ENCODE measurements around the gene PRAMEF15.
"Not testable (repeated sequence)": the region's sequence is repeated elsewhere in the genome, so short reads cannot be mapped to it uniquely, and the experiment has no call there.

GRCh38 chr1:13342496-13342895 is 27.1 kb downstream of the PRAMEF15 start:
- TF ChIP-seq CTCF (IDR thresholded peaks at IDR 0.05; ENCODE audit: extremely low read depth in 1 of 2, insufficient read depth in 1 of 2, low read depth in 1 of 2, low read length in 2 of 2); POLR2A (IDR thresholded peaks at IDR 0.05; ENCODE audit: low read depth, low read length); FOS (IDR thresholded peaks at IDR 0.05; ENCODE audit: borderline replicate concordance, insufficient read depth, low read length); GATA2 (IDR thresholded peaks at IDR 0.05; ENCODE audit: insufficient read depth, insufficient read length, low read depth, low read length); POLR2AphosphoS5 (IDR thresholded peaks at IDR 0.05; ENCODE audit: insufficient read depth, low read depth, low read length); JUN (IDR thresholded peaks at IDR 0.05; ENCODE audit: borderline replicate concordance, insufficient read depth, insufficient read length, low read depth): not testable (repeated sequence)

Data from endothelial cell of umbilical vein (primary cell).